Coronary artery (tissue), 2 donors: ENCODE measurements around the gene SLC17A7.

Experiments
- DNase-seq: peaks from one replicate; pipeline ENCODE4 v3.0.0-alpha.2; 2017; ENCODE audit warnings: low spot score
- H3K27ac ChIP-seq, 2 donors: fragments of 200-600 bp; sonication (generic); one replicate each; pipeline ENCODE4 v1.5.1; 2016 to 2019
- H3K4me3 ChIP-seq: fragments of 200-600 bp; sonication (generic); 2 replicates; pipeline ENCODE4 v1.5.1; 2016; ENCODE audit warnings: mild to moderate bottlenecking, moderate library complexity
- CTCF ChIP-seq: fragments of 200-600 bp; sonication (generic); IDR thresholded peaks from one replicate; pipeline ENCODE4 v1.5.1; 2019; ENCODE audit warnings: antibody characterized with exemption

The SLC17A7 gene

GRCh38 chr19:49389406-49389805 is 51.9 kb downstream of the SLC17A7 start:
- no peak overlapping the region for H3K4me3 ChIP-seq
- TF ChIP-seq CTCF, result no peak
- no peak overlapping the region for H3K27ac ChIP-seq
- no peak for DNase-seq

GRCh38 chr19:49387936-49388372 is 53.4 kb downstream of the SLC17A7 start, which contains the start of gene KASH5:
KASH5 (plus strand) TSS chr19:49388249; CDS start chr19:49390884, 2,635 bp downstream.
- H3K27ac ChIP-seq, result no peak within 1 kb of the TSS
- H3K4me3 ChIP-seq, result no peak within 1 kb of the TSS
- DNase-seq, result no peak
- TF ChIP-seq CTCF, result no peak

- no peak for TF ChIP-seq CTCF
- DNase-seq, result no peak
- no peak overlapping the region for H3K4me3 ChIP-seq
- no peak overlapping the region for H3K27ac ChIP-seq
Observed at GRCh38 chr19:49383599-49383998, 57.7 kb downstream of the SLC17A7 start.

DNA sequence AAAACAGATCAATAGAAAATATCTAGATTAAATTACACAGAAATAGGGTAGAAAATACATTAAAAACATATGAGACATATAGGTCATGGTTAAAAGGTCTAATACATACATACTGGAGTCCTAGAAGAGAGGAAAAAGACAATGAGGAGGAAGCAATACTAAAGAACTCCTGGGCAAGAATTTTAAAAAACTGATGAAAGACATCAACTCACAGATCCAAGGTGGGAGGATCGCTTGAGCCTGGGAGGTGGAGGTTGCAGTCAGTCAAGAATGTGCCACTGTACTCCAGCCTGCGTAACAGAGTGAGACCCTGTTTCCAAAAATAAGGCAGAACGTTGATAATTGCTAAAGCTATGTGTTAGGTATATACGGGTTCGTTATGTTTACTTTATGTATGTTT is 58.7 kb downstream of the SLC17A7 start:
- DNase-seq, result no peak
- no peak overlapping the region for H3K4me3 ChIP-seq
- H3K27ac ChIP-seq, result no peak overlapping the region
- no peak for TF ChIP-seq CTCF

- H3K4me3 ChIP-seq, result no peak overlapping the region
- DNase-seq, result no peak
- no peak overlapping the region for H3K27ac ChIP-seq
- no peak for TF ChIP-seq CTCF
Observed at GRCh38 chr19:49380391-49380790, 60.9 kb downstream of the SLC17A7 start.
